Astrocyte (in vitro differentiated cells and primary cell): Measurements from ENCODE around the gene ARL15.

ENCODE experiments used
- EZH2 ChIP-seq: IDR thresholded peaks from 2 replicates; pipeline ENCODE4 v1.6.1; 2012; ENCODE audit warnings: mild to moderate bottlenecking, low read length, inconsistent platforms; ENCODE audit not compliant: insufficient read depth
- TF ChIP-seq, protein P1 (sequence below): IDR thresholded peaks from 2 replicates; pipeline ENCODE4 v1.5.1; 2011; ENCODE audit warnings: low read depth, mild to moderate bottlenecking, inconsistent platforms, low read length, moderate library complexity; ENCODE audit not compliant: insufficient read depth

GRCh38 chr5:54274944-54275343, 35.4 kb downstream of the ARL15 start:
- TF ChIP-seq EZH2: no peak
- TF ChIP-seq, protein P1, sequence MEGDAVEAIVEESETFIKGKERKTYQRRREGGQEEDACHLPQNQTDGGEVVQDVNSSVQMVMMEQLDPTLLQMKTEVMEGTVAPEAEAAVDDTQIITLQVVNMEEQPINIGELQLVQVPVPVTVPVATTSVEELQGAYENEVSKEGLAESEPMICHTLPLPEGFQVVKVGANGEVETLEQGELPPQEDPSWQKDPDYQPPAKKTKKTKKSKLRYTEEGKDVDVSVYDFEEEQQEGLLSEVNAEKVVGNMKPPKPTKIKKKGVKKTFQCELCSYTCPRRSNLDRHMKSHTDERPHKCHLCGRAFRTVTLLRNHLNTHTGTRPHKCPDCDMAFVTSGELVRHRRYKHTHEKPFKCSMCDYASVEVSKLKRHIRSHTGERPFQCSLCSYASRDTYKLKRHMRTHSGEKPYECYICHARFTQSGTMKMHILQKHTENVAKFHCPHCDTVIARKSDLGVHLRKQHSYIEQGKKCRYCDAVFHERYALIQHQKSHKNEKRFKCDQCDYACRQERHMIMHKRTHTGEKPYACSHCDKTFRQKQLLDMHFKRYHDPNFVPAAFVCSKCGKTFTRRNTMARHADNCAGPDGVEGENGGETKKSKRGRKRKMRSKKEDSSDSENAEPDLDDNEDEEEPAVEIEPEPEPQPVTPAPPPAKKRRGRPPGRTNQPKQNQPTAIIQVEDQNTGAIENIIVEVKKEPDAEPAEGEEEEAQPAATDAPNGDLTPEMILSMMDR: no peak
